GM13976 (cell line): ENCODE results near the gene SH3BP1.

ENCODE experiments used
- DNase-seq: peaks from one replicate; pipeline ENCODE4 v3.0.0; 2012; ENCODE audit warnings: low spot score
- CTCF ChIP-seq: IDR thresholded peaks from 2 replicates; pipeline ENCODE4 v1.5.1; 2012; ENCODE audit warnings: borderline replicate concordance, mild to moderate bottlenecking; ENCODE audit not compliant: insufficient read depth; ENCODE audit errors: extremely low read depth, missing control alignments, control extremely low read depth
- in situ Hi-C: fragments of 300-500 bp; cut with MboI; formaldehyde crosslinking; loops from one replicate; pipeline ENCODE4 v1.12.0; 2022; ENCODE audit warnings: low sequenced_read_pairs, mixed read lengths, inconsistent platforms; ENCODE audit not compliant: unreplicated experiment

Gene SH3BP1

GRCh38 chr22:37628830-37629229 lies 10.6 kb upstream of the SH3BP1 start:
- no peak for TF ChIP-seq CTCF
- in situ Hi-C loops, result no loop called here
- DNase-seq, result no peak

- in situ Hi-C loops, result no loop called here
- DNase-seq, result no peak
- TF ChIP-seq CTCF, result no peak
Measured at GRCh38 chr22:37629928-37630327, 9.5 kb upstream of the SH3BP1 start.

- no peak for TF ChIP-seq CTCF
- in situ Hi-C loops, result no loop called here
- DNase-seq, result no peak
Measured at GRCh38 chr22:37630839-37631435, 8.5 kb upstream of the SH3BP1 start.

- in situ Hi-C loops, result no loop called here
- no peak for DNase-seq
- TF ChIP-seq CTCF, result no peak
Measured at GRCh38 chr22:37631448-37632173, 7.9 kb upstream of the SH3BP1 start.

GRCh38 chr22:37632174-37633088 lies 7.0 kb upstream of the SH3BP1 start:
- in situ Hi-C loops, result no loop called here
- peak; percentile 81 for DNase-seq
- no peak for TF ChIP-seq CTCF

- peak; percentile 93 for DNase-seq
- no peak for TF ChIP-seq CTCF
- in situ Hi-C loops, result no loop called here
Measured at GRCh38 chr22:37633089-37633624, 6.3 kb upstream of the SH3BP1 start.
